C4-2B (cell line): Measurements from ENCODE around the gene EHD1.

Experiments
- H3K27ac ChIP-seq: fragments of 450-650 bp; 2 replicates; pipeline ENCODE4 v1.5.1; 2017
- CTCF ChIP-seq: fragments of 450-650 bp; conservative IDR thresholded peaks from 2 replicates; pipeline ENCODE4 v1.5.1; 2017; ENCODE audit warnings: mild to moderate bottlenecking
- ZFX ChIP-seq: fragments of 450-650 bp; IDR thresholded peaks from 2 replicates; pipeline ENCODE4 v1.6.1; 2017

Gene EHD1

GRCh38 chr11:64921384-64921783 is 43.0 kb upstream of the EHD1 start:
- no peak for TF ChIP-seq CTCF
- no peak for TF ChIP-seq ZFX
- H3K27ac ChIP-seq, result no peak overlapping the region

GRCh38 chr11:64920124-64920523 is 41.7 kb upstream of the EHD1 start:
- TF ChIP-seq CTCF, result no peak
- no peak for TF ChIP-seq ZFX
- no peak overlapping the region for H3K27ac ChIP-seq

GRCh38 chr11:64919627-64920026 is 41.2 kb upstream of the EHD1 start:
- H3K27ac ChIP-seq, result no peak overlapping the region
- TF ChIP-seq CTCF (no peak), ZFX (no peak)

GRCh38 chr11:64918017-64918416 is 39.6 kb upstream of the EHD1 start:
- H3K27ac ChIP-seq, result peak overlapping the region; percentile 71; the same call in 1 of the 2 replicates
- TF ChIP-seq CTCF, result no peak
- TF ChIP-seq ZFX, result no peak

GRCh38 chr11:64917663-64917995 is 39.2 kb upstream of the EHD1 start:
- no peak for TF ChIP-seq ZFX
- TF ChIP-seq CTCF, result no peak
- peak overlapping the region; percentile 71; the same call in 1 of the 2 replicates for H3K27ac ChIP-seq

GRCh38 chr11:64916775-64917662 is 38.6 kb upstream of the EHD1 start, which contains the start of gene ATG2A:
TSS of gene ATG2A (minus strand) at chr11:64917209. CDS start at chr11:64917135, 74 bp downstream.
- TF ChIP-seq CTCF (no peak), ZFX (peak; percentile 100)
- peak within 1 kb of the TSS; percentile 71 for H3K27ac ChIP-seq

- H3K27ac ChIP-seq, result peak overlapping the region; percentile 71
- TF ChIP-seq ZFX, result no peak
- no peak for TF ChIP-seq CTCF
Observed at GRCh38 chr11:64916040-64916774, 37.8 kb upstream of the EHD1 start.
